GM10248 (cell line): ENCODE data around the gene HHIPL1.

Experiments
- CTCF ChIA-PET: fragments of 300-600 bp; sonication (Branson Sonifier 250); formaldehyde crosslinking; extraction: SDS; loops from one replicate; lab custom pipeline; 2021; ENCODE audit warnings: antibody characterized with exemption; lab: Yijun Ruan, JAX
- POLR2A ChIA-PET: fragments of 350-650 bp; sonication (Branson Sonifier 250); formaldehyde crosslinking; extraction: SDS; loops from one replicate; lab custom pipeline; 2020; ENCODE audit warnings: antibody characterized with exemption; lab: Yijun Ruan, JAX
- DNase-seq: peaks from one replicate; pipeline ENCODE4 v3.0.0; 2012; ENCODE audit errors: extremely low spot score
- TF ChIP-seq, protein P1 (sequence below): IDR thresholded peaks from 2 replicates; pipeline ENCODE4 v1.5.1; 2012; ENCODE audit warnings: mild to moderate bottlenecking, low read depth; ENCODE audit errors: extremely low read depth, missing control alignments, control extremely low read depth

HHIPL1 gene

GRCh38 chr14:99644035-99644587 lies 818 bp upstream of the HHIPL1 start:
- ChIA-PET POLR2A (no interaction called here), CTCF (no interaction called here)
- TF ChIP-seq, protein P1, sequence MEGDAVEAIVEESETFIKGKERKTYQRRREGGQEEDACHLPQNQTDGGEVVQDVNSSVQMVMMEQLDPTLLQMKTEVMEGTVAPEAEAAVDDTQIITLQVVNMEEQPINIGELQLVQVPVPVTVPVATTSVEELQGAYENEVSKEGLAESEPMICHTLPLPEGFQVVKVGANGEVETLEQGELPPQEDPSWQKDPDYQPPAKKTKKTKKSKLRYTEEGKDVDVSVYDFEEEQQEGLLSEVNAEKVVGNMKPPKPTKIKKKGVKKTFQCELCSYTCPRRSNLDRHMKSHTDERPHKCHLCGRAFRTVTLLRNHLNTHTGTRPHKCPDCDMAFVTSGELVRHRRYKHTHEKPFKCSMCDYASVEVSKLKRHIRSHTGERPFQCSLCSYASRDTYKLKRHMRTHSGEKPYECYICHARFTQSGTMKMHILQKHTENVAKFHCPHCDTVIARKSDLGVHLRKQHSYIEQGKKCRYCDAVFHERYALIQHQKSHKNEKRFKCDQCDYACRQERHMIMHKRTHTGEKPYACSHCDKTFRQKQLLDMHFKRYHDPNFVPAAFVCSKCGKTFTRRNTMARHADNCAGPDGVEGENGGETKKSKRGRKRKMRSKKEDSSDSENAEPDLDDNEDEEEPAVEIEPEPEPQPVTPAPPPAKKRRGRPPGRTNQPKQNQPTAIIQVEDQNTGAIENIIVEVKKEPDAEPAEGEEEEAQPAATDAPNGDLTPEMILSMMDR = no peak
- no peak for DNase-seq

GRCh38 chr14:99645545-99646505 lies 896 bp downstream of the HHIPL1 start:
- TF ChIP-seq, protein P1 = no peak
- POLR2A ChIA-PET = no interaction called here
- CTCF ChIA-PET = no interaction called here
- DNase-seq = no peak

DNA sequence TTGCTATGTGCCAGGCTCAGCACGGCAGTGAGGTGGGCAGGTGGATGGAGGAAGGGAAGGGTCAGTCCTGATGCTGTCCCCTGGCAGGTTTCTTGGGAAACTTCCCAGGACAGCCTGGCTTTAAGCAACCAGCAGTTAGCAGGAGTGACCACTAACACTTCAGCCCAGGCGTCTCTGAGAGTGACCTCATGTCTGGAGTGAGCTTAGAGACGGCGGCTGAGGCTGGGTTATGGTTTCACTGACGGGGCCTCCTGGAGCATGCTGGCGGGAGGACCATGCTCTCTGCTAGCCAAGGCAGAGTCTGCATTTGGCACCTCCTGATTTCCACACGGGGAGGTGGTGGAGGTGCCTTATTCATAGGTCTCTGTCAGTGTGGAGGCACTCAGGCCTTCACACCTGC lies 2.5 kb downstream of the HHIPL1 start:
- POLR2A ChIA-PET = no interaction called here
- no peak for DNase-seq
- TF ChIP-seq, protein P1 = no peak
- CTCF ChIA-PET = interaction anchor here (1.3 kb wide), 1 partner anchor 37 kb away, joined by 3 read pairs; no protein-coding TSS in a partner anchor

GRCh38 chr14:99648027-99648784 lies 3.3 kb downstream of the HHIPL1 start:
- CTCF ChIA-PET = interaction anchor here (1.3 kb wide), 1 partner anchor 37 kb away, joined by 3 read pairs; no protein-coding TSS in a partner anchor
- POLR2A ChIA-PET = no interaction called here
- TF ChIP-seq, protein P1 = no peak
- DNase-seq = no peak

- POLR2A ChIA-PET = no interaction called here
- no peak for DNase-seq
- CTCF ChIA-PET = no interaction called here
- TF ChIP-seq, protein P1 = no peak
These were observed 4.3 kb downstream of the HHIPL1 start for GRCh38 chr14:99649219-99649618.

GRCh38 chr14:99649643-99650042 lies 4.7 kb downstream of the HHIPL1 start:
- CTCF ChIA-PET = no interaction called here
- TF ChIP-seq, protein P1 = no peak
- no peak for DNase-seq
- POLR2A ChIA-PET = no interaction called here
